HG02943 (cell line): ENCODE results near the gene FAM120AOS.

Experiments
- ATAC-seq: cut with Tn5 transposase; IDR thresholded peaks from one replicate; pipeline ENCODE4 v1.9.1; 2021; ENCODE audit warnings: mild to moderate bottlenecking, low read depth, moderate library complexity; ENCODE audit not compliant: unreplicated experiment

FAM120AOS gene

GRCh38 chr9:93468763-93469456 is 15.5 kb upstream of the FAM120AOS start:
- no peak for ATAC-seq

GRCh38 chr9:93467462-93467861 is 14.1 kb upstream of the FAM120AOS start:
- ATAC-seq = no peak

GRCh38 chr9:93467062-93467416 is 13.7 kb upstream of the FAM120AOS start:
- ATAC-seq = no peak

- no peak for ATAC-seq
Observed at GRCh38 chr9:93466416-93467061, 13.2 kb upstream of the FAM120AOS start.

GRCh38 chr9:93465855-93466254 is 12.5 kb upstream of the FAM120AOS start:
- no peak for ATAC-seq

GRCh38 chr9:93464876-93465275 is 11.5 kb upstream of the FAM120AOS start:
- no peak for ATAC-seq

- no peak for ATAC-seq
Observed at GRCh38 chr9:93464395-93464794, 11.0 kb upstream of the FAM120AOS start.

- no peak for ATAC-seq
Observed at GRCh38 chr9:93463638-93464248, 10.4 kb upstream of the FAM120AOS start.

GRCh38 chr9:93461821-93462220 is 8.4 kb upstream of the FAM120AOS start:
- ATAC-seq = no peak

- ATAC-seq = no peak
Observed at GRCh38 chr9:93461414-93461743, 8.0 kb upstream of the FAM120AOS start.

GRCh38 chr9:93460689-93461413 is 7.5 kb upstream of the FAM120AOS start:
- ATAC-seq = no peak

GRCh38 chr9:93459432-93459847 is 6.1 kb upstream of the FAM120AOS start:
- ATAC-seq = no peak

- ATAC-seq = no peak
Observed at GRCh38 chr9:93458712-93459111, 5.3 kb upstream of the FAM120AOS start.

- ATAC-seq = no peak
Observed at GRCh38 chr9:93457006-93457405, 3.6 kb upstream of the FAM120AOS start.

GRCh38 chr9:93456504-93456903 is 3.1 kb upstream of the FAM120AOS start:
- no peak for ATAC-seq

GRCh38 chr9:93456022-93456421 is 2.6 kb upstream of the FAM120AOS start:
- ATAC-seq = no peak

GRCh38 chr9:93452710-93453046 is 703 bp downstream of the FAM120AOS start:
- ATAC-seq = no peak

GRCh38 chr9:93451849-93452709 is 1.3 kb downstream of the FAM120AOS start:
- ATAC-seq = no peak

GRCh38 chr9:93450945-93451815 is 2.2 kb downstream of the FAM120AOS start, which contains the start of gene FAM120A:
Gene FAM120A (plus strand): TSS chr9:93451685. CDS start chr9:93451916, 231 bp downstream.
- ATAC-seq = peak; percentile 43
